Effector memory CD8-positive, alpha-beta T cell (primary cell): ENCODE data around the gene ZC3HAV1L.

Source experiments
- ATAC-seq: fragments of 150-1000 bp; cut with Tn5 transposase; replicated peaks from 2 replicates; pipeline ENCODE4 v1.10.0; 2021; ENCODE audit warnings: mild to moderate bottlenecking, moderate library complexity
- DNase-seq, 3 experiments: peaks; one replicate each; pipeline ENCODE4 v3.0.0; 2021
- H3K27ac Mint-ChIP-seq, 2 donors: one replicate each; pipeline ENCODE4 v1.8.0; 2022; ENCODE audit warnings: mild to moderate bottlenecking in 2 of 2, mixed read lengths in 2 of 2, moderate library complexity in 2 of 2
- H3K27me3 Mint-ChIP-seq, 2 donors: one replicate each; pipeline ENCODE4 v1.8.0; 2022; ENCODE audit warnings: mixed read lengths in 2 of 2
- H3K36me3 Mint-ChIP-seq: one replicate; pipeline ENCODE4 v1.8.0; 2022; ENCODE audit warnings: mild to moderate bottlenecking, moderate library complexity, mixed read lengths; ENCODE audit not compliant: insufficient read depth
- H3K4me1 Mint-ChIP-seq, 2 donors: one replicate each; pipeline ENCODE4 v1.8.0; 2022; ENCODE audit warnings: low read depth in 2 of 2, mixed read lengths in 2 of 2
- H3K4me3 Mint-ChIP-seq, 2 donors: one replicate each; pipeline ENCODE4 v1.8.0; 2022; ENCODE audit warnings: mild to moderate bottlenecking in 2 of 2, mixed read lengths in 2 of 2, moderate library complexity in 2 of 2
- H3K9me3 Mint-ChIP-seq, 2 donors: one replicate each; pipeline ENCODE4 v1.8.0; 2022; ENCODE audit warnings: mixed read lengths in 2 of 2

The ZC3HAV1L gene

DNA sequence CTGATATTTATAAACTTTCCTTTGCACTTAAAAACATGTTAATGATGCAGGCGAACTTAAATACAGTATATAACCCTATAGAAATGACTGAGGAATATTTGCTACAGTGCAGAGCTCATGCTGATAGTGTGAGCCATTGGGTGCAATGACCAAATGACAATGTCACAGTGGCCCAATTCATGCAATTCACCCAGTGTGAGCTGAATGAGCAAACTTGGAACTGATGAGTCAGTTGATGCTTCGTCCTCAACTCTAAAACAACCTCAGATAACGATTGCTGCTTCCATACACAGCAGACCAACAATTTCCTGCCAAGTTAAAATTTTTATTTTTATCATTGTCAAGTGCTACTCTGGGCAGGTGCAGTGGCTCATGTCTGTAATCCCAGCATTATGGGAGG, 12.1 kb upstream of the ZC3HAV1L start:
- no peak for DNase-seq
- Mint-ChIP-seq H3K9me3 (no peaks in the 10 kb centered on the region), H3K4me3 (no peak overlapping the region), H3K4me1 (peaks cover 28 to 49% of the 10 kb centered on the region in 2 donors), H3K27ac (peak overlapping the region in 1 of 2 donors; percentile 44), H3K27me3 (no peaks in the 10 kb centered on the region), H3K36me3 (peaks cover 89% of the 10 kb centered on the region)
- no peak for ATAC-seq

DNA sequence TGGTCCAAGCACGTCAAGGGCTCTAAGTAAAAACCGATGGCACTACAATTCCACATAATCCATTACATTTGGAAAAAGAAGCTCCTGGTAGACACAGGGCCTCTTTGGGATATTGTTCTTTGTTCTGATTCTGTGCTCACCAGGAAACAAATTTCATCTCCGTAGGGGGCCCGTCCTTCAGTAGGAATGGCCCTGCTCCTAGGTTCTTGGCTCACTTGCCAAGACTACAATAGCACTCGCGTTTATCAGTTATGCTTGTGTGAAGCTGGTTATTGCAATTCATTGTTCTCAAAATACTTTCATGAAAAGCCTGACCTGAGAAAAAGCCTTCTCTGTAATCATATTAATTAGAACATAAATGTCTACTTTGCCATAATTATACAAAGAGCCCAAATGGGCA, 10.3 kb upstream of the ZC3HAV1L start:
- Mint-ChIP-seq H3K4me1 (peaks cover 39 to 62% of the 10 kb centered on the region in 2 donors), H3K27ac (no peak overlapping the region), H3K9me3 (no peaks in the 10 kb centered on the region), H3K36me3 (peaks cover 78% of the 10 kb centered on the region), H3K4me3 (peak overlapping the region in 1 of 2 donors; percentile 75), H3K27me3 (no peaks in the 10 kb centered on the region)
- DNase-seq (no peak), ATAC-seq (no peak)

DNA sequence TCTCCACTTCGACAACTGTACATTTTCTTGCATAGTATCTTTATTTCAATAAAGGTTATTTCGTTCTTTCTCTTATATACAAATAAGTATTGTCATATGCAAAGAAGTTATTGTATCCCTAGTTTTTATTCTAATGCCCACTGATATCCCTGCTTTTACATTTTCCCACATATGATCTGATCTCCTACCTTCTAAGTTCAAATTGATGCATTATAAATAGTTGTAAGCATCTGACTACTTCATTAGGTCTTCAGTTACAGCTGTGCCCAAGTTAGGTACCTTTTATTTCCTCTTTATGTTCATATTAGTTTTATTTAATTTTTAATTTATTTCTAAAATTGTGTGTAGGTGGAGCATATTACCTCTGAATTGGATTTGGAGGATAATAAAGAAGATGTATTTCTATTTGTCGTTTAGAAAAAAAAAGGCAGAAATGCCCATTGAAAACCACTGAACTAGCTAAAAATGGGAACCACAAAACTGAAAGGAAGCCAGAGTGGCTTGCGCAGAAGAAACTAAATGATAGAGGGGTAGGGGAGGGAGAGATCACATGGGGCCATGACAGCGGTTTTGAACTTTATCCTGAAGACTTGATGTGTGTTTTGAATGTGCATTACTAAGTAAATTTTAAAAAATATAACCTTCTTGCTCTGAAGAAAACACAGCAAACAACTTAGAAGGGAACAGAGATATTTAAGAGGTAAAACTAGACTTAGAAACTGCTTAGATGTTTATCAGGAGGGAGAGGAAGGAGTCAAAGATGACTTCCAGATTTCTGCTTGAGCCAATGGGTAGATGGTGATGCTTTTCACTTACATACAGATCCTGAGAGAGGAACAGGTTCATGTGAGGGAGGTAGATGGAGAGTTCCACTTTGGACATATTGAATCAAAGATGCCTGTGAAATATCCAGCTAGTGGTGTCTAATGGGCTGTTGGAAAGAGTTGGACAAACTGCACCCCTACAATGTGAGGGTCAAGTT, 9.3 kb upstream of the ZC3HAV1L start:
- DNase-seq (no peak), ATAC-seq (peak; percentile 44)
- peak overlapping the region; percentile 71 to 75 for H3K4me3 Mint-ChIP-seq
- no peaks in the 10 kb centered on the region for H3K27me3 Mint-ChIP-seq
- peak overlapping the region; percentile 86 to 94 for H3K27ac Mint-ChIP-seq
- no peaks in the 10 kb centered on the region for H3K9me3 Mint-ChIP-seq
- H3K4me1 Mint-ChIP-seq: peaks cover 41 to 63% of the 10 kb centered on the region in 2 donors
- peaks cover 67% of the 10 kb centered on the region for H3K36me3 Mint-ChIP-seq

DNA sequence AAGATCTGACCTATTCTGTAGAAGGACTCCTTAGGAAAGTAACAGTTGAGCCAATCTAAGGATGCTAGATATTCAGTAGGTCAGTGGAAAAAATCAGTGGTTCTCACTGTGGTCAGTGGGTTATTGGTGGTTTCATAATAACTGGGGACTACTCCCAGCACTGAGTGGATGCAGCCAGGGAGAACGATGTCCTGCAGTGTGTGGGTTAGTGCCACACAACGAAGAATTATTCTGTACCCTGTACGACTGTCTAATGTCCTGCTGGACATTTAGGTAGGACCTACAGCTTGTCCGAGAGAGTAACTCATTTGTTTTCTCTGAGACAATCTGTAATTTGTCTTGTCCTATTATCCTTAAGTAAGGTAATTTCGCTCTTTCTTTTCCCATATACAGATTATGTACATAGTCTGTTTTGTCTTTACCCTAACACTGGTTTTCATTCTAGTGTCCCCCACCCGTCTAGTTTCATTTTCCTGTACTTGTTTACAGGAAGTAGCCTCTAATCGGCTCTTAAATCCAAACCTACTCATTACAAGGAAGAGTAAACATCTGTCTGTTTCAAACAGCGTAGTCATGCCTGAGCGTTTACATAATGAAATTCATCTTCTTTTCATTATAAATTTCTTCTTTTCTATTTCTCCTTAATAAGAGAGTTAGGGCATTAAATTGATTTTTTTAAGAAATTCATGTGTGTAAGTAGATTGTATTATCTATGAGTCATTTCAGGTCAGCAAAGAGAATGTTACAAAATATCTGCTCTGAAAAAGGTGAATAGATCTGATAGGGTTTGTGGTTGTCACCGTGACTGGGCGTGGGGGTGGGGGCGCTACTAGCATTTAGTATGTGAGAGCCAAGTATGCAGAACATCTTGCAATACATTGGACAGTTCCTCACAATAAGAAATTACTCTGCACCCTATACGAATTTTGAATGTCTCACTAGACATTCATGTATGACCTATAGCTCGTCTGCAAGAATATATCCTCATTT, 8.3 kb upstream of the ZC3HAV1L start:
- peak overlapping the region; percentile 71 to 75 for H3K4me3 Mint-ChIP-seq
- H3K27me3 Mint-ChIP-seq: no peaks in the 10 kb centered on the region
- peaks cover 37 to 63% of the 10 kb centered on the region in 2 donors for H3K4me1 Mint-ChIP-seq
- no peaks in the 10 kb centered on the region for H3K9me3 Mint-ChIP-seq
- peak overlapping the region; percentile 86 to 94 for H3K27ac Mint-ChIP-seq
- H3K36me3 Mint-ChIP-seq: peaks cover 58% of the 10 kb centered on the region
- DNase-seq: peak; percentile 72 to 76 (median 73)
- ATAC-seq: peak; percentile 88

DNA sequence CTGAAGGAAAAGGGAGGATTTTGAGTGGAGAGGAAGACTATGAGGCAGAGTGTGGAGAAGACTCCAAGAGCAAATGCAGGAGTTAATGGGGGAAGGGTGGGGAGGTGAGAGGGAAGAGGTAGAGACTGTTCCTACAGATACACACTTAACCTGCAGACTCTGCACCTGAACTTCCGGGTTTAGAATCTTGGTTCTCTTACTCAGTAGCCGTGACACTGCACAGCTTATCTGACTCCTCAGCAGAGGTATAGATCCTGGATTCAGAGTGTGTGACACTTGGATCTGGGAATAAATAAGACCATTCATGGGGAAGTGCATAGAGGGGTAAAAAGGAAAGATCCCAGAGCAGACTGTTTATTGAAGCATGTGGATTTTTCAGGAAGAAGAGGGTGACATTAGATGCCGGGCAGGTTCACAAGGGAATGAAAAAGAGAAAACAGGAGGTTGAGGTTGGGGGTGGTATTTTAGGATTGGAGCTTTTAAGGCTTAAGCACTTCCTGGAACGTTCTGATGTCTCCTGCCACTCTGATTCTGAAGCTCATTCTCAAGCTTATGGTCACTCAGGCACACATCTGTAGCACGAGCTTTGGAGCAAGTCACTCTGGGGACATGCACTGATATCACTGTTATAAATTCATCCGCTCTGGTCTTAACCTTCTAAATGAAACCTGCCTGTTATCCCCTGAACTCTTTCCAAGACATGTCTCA, 5.7 kb upstream of the ZC3HAV1L start:
- H3K27me3 Mint-ChIP-seq: no peaks in the 10 kb centered on the region
- peak overlapping the region in 1 of 2 donors; percentile 21 for H3K4me3 Mint-ChIP-seq
- H3K36me3 Mint-ChIP-seq: peaks cover 32% of the 10 kb centered on the region
- ATAC-seq (no peak), DNase-seq (no peak)
- peak overlapping the region; percentile 5 to 45 for H3K27ac Mint-ChIP-seq
- no peaks in the 10 kb centered on the region for H3K9me3 Mint-ChIP-seq
- peaks cover 38 to 50% of the 10 kb centered on the region in 2 donors for H3K4me1 Mint-ChIP-seq

DNA sequence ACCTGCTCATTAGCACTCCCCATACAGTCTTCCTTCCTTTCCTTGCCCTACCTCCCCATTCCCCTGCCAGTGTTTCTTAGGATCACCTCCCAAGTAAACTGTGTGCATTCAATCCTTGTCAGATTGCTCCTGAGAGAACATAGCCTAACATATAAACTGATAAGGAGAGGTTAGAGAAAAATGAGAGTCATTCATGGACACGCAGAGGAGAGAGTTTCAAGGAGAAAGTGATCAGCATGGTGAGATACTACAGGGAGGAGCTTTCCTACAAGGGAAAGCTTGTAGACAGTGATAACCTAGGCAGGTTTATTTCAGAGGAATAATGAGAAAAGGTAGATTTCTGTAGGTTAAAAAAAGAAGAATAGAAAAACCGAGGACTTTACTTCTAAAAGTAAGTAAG, 2.8 kb upstream of the ZC3HAV1L start:
- Mint-ChIP-seq H3K27ac (no peak overlapping the region), H3K27me3 (no peaks in the 10 kb centered on the region), H3K36me3 (peaks cover 13% of the 10 kb centered on the region), H3K4me3 (no peak overlapping the region), H3K4me1 (peaks cover 25 to 33% of the 10 kb centered on the region in 2 donors), H3K9me3 (no peaks in the 10 kb centered on the region)
- DNase-seq: no peak
- no peak for ATAC-seq

DNA sequence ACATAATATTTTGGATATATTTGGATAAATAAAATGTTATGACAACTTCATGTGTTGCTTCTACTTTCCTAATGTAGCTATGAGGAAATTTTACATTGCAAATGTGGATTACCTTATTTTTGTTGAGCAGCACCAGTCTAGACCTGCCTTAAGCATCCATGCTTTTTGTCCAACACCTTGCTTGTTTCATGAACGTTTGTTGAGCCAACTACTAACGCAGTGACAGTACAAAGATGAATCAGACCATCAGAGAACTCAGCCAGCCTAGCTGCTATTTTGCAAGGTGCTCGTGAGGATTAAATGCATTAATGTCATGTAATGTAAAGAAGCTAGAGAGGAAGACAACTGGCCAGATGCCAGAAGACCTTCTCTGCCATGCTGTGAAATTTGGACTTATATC, 1.1 kb upstream of the ZC3HAV1L start:
- ATAC-seq (no peak), DNase-seq (no peak)
- peak overlapping the region; percentile 77 to 78 for H3K4me3 Mint-ChIP-seq
- H3K27me3 Mint-ChIP-seq: no peaks in the 10 kb centered on the region
- H3K9me3 Mint-ChIP-seq: no peaks in the 10 kb centered on the region
- H3K4me1 Mint-ChIP-seq: peaks cover 14 to 24% of the 10 kb centered on the region in 2 donors
- H3K36me3 Mint-ChIP-seq: peaks cover 5% of the 10 kb centered on the region
- no peak overlapping the region for H3K27ac Mint-ChIP-seq

DNA sequence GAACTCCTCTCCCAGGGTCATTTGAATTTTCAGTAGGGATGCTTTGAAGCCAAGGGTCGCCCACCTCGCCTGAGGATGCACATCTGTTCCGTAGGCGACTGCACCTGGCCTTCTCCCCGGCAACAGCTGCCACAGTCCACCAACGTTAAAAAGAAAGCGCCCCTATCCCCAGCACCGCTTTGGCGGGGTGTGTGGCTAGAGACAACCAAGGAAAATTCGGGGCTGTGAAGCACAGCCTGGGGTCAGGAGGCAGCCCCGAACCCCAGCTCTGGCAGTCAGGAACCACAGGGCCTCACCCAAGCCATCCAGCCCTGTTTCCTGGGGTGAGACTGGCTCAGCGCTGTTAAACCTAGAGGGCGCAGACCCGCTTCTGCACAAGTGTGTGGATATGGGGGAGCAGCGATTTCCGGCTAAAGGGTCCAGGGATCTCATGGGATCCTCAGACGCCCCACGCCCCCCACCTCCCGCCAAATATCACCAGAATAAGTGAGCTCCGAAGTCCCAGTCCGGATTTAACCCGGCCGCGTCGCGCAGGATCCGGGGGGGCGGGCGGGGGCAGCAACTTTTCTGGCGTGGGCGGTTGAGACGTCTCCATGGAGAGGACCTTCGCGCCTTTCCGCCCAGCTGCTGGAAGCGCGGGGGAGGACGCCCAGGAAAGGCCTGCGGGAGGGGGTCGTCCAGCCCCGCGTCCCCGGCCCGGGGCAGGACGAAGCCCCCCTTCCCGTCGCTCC, 822 bp downstream of the ZC3HAV1L start:
- H3K4me3 Mint-ChIP-seq: peak overlapping the region; percentile 77 to 78
- H3K27me3 Mint-ChIP-seq: no peaks in the 10 kb centered on the region
- no peak overlapping the region for H3K27ac Mint-ChIP-seq
- peaks cover 5 to 15% of the 10 kb centered on the region in 2 donors for H3K4me1 Mint-ChIP-seq
- DNase-seq (peak in 1 of 3 experiments; percentile 14), ATAC-seq (peak; percentile 45)
- H3K9me3 Mint-ChIP-seq: no peaks in the 10 kb centered on the region
- peaks cover 7% of the 10 kb centered on the region for H3K36me3 Mint-ChIP-seq

DNA sequence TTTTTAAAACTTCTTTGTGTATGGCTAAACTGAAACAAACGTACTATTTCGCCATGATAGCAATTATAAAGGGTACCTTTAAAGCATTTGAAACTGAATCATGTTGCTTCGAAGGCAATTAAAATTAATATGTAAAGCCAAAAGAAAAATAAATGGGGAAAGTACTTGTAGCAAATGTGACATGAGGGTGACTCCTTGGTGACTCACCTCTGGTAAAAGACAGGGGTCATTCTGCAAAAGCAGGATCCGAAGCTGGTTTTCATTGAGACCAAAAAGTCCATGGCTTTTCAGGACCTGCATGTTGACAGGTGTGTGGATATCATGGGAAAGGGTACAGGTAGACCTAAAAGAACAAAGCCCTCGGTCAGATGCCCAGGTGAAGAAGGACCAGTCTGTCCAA, 1.5 kb downstream of the ZC3HAV1L start:
- H3K27ac Mint-ChIP-seq: no peak overlapping the region
- no peaks in the 10 kb centered on the region for H3K27me3 Mint-ChIP-seq
- peaks cover 0 to 15% of the 10 kb centered on the region in 2 donors for H3K4me1 Mint-ChIP-seq
- H3K4me3 Mint-ChIP-seq: peak overlapping the region; percentile 77 to 78
- peaks cover 7% of the 10 kb centered on the region for H3K36me3 Mint-ChIP-seq
- H3K9me3 Mint-ChIP-seq: no peaks in the 10 kb centered on the region
- DNase-seq: no peak
- ATAC-seq: no peak

DNA sequence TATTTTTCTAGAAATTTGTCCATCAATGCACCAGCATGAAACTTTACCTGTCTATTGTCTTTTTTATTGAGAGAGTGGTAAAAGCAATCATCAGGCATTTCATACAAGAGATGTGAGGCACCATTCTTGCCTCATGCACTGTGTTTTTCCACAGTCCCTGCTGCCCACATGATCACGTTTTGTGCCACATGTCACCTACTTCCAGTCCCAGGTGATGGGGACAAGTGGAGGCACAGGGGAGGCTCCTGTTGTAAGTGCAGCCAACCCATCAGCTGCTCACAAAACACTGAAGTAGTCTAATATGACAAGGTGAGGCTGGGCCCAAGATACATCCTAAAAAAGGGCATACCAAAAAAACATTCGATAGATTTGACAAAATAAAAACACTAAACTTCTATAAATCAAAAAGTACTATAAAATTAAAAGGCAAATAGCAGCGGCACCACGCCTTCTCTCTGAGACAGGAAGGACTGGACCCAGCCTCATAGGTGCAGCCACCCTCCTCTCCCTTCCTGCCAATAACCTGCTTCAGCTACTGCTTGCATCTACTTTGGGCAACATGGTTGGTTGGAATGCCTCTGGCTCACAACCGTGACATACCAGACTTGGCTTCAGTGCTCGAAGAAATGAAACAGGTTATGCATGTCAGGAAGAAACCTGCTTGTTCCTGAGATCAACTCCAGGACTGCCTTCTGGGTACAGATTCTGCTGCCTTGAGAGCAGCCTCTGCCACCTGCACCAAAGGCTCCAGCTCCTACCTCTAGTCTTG, 2.3 kb downstream of the ZC3HAV1L start:
- H3K4me3 Mint-ChIP-seq: no peak overlapping the region
- peaks cover 0 to 15% of the 10 kb centered on the region in 2 donors for H3K4me1 Mint-ChIP-seq
- H3K27me3 Mint-ChIP-seq: no peaks in the 10 kb centered on the region
- no peak for DNase-seq
- ATAC-seq: no peak
- no peak overlapping the region for H3K27ac Mint-ChIP-seq
- no peaks in the 10 kb centered on the region for H3K9me3 Mint-ChIP-seq
- peaks cover 7% of the 10 kb centered on the region for H3K36me3 Mint-ChIP-seq

DNA sequence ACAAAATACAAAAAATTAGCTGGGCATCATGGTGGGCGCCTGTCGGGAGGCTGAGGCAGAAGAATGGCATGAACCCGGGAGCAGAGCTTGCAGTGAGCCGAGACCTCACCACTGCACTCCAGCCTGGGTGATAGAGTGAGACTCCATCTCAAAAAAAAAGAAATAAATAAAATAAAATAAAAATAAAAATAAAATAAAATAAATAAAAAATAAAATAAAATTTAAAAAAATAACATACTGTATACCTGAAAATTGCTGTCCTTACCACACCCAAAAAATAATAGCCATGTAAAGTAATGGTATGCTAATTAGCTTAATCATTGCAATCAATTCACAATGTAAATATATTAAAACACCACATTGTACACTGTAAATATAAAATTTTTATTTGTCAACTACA, 3.4 kb downstream of the ZC3HAV1L start:
- H3K9me3 Mint-ChIP-seq: no peaks in the 10 kb centered on the region
- DNase-seq (no peak), ATAC-seq (no peak)
- H3K36me3 Mint-ChIP-seq: peaks cover 7% of the 10 kb centered on the region
- H3K27me3 Mint-ChIP-seq: no peaks in the 10 kb centered on the region
- no peak overlapping the region for H3K4me3 Mint-ChIP-seq
- peaks cover 0 to 12% of the 10 kb centered on the region in 2 donors for H3K4me1 Mint-ChIP-seq
- peak overlapping the region in 1 of 2 donors; percentile 53 for H3K27ac Mint-ChIP-seq

DNA sequence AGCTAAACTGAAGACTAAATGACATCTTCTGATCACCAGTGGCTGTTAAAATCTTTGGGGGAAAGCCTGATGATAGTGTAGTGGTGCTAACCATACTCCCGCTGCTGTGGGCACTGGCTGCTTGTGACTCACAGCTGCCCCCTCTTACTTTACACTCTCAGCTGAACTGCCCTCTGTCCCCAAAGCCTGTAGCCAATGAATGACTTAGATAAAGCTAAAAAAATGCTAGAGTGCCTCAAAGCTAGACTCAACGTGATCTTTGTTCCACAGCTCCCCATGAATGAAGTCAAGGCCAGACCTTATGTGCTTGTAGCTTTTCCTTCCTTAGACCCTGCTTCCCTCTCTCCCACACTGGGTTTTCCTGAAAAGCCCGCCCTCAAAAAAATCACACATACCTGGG, 6.5 kb downstream of the ZC3HAV1L start:
- Mint-ChIP-seq H3K36me3 (peaks cover 9% of the 10 kb centered on the region), H3K4me3 (no peak overlapping the region), H3K4me1 (peaks cover 0 to 7% of the 10 kb centered on the region in 2 donors), H3K9me3 (no peaks in the 10 kb centered on the region), H3K27me3 (no peaks in the 10 kb centered on the region), H3K27ac (peak overlapping the region; percentile 6 to 64)
- ATAC-seq (no peak), DNase-seq (no peak)
